HepG2 (cell line): ENCODE measurements around the gene CCNJL. TPM values are rescaled to one million over a fixed set of nuclear protein-coding genes. Genes with fewer than 3 reads are reported as not detected.

Experiments
- ATAC-seq: fragments of 200-7000 bp; cut with Tn5 transposase; 3 replicates; pipeline ENCODE4 v1.9.1; 2020; ENCODE audit warnings: mild to moderate bottlenecking, moderate library complexity
- BruUV-seq: library from RNA; stranded (reverse); fragments of 400-500 nt; replicated peaks from 2 replicates; lab custom pipeline; 2021; lab: Mats Ljungman, UMichigan
- CTCF ChIA-PET: fragments of 300-600 bp; formaldehyde crosslinking; extraction: SDS; loops from one replicate; lab custom pipeline; 2021; ENCODE audit warnings: low total read pairs, inconsistent platforms, low intra/inter-chr PET ratio; lab: Yijun Ruan, JAX
- POLR2A ChIA-PET: fragments of 350-600 bp; sonication (Branson Sonifier 250); formaldehyde crosslinking; loops from one replicate; lab custom pipeline; 2020; ENCODE audit warnings: antibody characterized with exemption, inconsistent platforms; lab: Yijun Ruan, JAX
- DNase-seq: peaks from one replicate; pipeline ENCODE4 v3.0.0-alpha.2; 2015; ENCODE audit warnings: low spot score
- FAIRE-seq: peaks from 3 replicates; lab custom pipeline; 2011; peaks lifted over from hg19 to GRCh38; lab: Jason Lieb, UNC
- H2AFZ ChIP-seq: one replicate; pipeline ENCODE4 v1.6.1; 2011; ENCODE audit warnings: low read length, inconsistent platforms
- H3K27ac ChIP-seq: fragments of 300-600 bp; 3 replicates; pipeline ENCODE4 v1.8.0; 2011; ENCODE audit warnings: mixed run types, mild to moderate bottlenecking, mixed read lengths, low read length, inconsistent platforms; ENCODE audit not compliant: insufficient read depth; ENCODE audit errors: extremely low read length
- H3K27me3 ChIP-seq, 2 experiments: fragments of 200-600 bp in 1 of 2; 2 replicates in 1 of 2; 3 replicates in 1 of 2; pipeline versions ENCODE4 v1.6.0 to v1.8.0; 2011; ENCODE audit warnings: low read length in 2 of 2, mild to moderate bottlenecking in 2 of 2, moderate library complexity in 2 of 2, inconsistent platforms in 1 of 2; ENCODE audit not compliant: insufficient read depth in 2 of 2, control insufficient read depth in 1 of 2
- H3K36me3 ChIP-seq, 2 experiments: fragments of 200-600 bp in 1 of 2; replicated peaks in 1 of 2; 2 replicates in 1 of 2; 3 replicates in 1 of 2; pipeline versions ENCODE4 v1.5.1 to v1.8.0; 2011; ENCODE audit warnings: low read length in 2 of 2, inconsistent platforms in 1 of 2; ENCODE audit not compliant: insufficient read depth in 2 of 2, control insufficient read depth in 1 of 2
- H3K4me1 ChIP-seq: 2 replicates; pipeline ENCODE4 v1.5.1; 2012; ENCODE audit warnings: low read length, inconsistent platforms; ENCODE audit not compliant: insufficient read depth
- H3K4me2 ChIP-seq: 2 replicates; pipeline ENCODE4 v1.6.0; 2011; ENCODE audit warnings: low read depth, low read length, inconsistent platforms
- H3K4me3 ChIP-seq, 3 experiments: fragments of 200-600 bp in 1 of 3; sonication (generic), shearing (Covaris generic) in 1 of 3; replicated peaks in 1 of 3; 2 replicates each; pipeline ENCODE4 v1.5.1; 2011 to 2016; ENCODE audit warnings: low read length in 3 of 3, inconsistent platforms in 2 of 3, low read depth in 2 of 3, mild to moderate bottlenecking in 2 of 3, control low read depth in 1 of 3, mixed read lengths in 1 of 3; ENCODE audit not compliant: insufficient read depth in 1 of 3
- H3K79me2 ChIP-seq: one replicate; pipeline ENCODE4 v1.6.1; 2011; ENCODE audit warnings: low read length, inconsistent platforms; ENCODE audit not compliant: insufficient read depth
- H3K9ac ChIP-seq: 2 replicates; pipeline ENCODE4 v1.6.0; 2011; ENCODE audit warnings: mild to moderate bottlenecking, low read depth, low read length, inconsistent platforms; ENCODE audit not compliant: insufficient read depth
- H3K9me3 ChIP-seq: 2 replicates; pipeline ENCODE4 v1.5.1; 2012; ENCODE audit warnings: mild to moderate bottlenecking, low read length
- H4K20me1 ChIP-seq: 2 replicates; pipeline ENCODE4 v1.6.0; 2011; ENCODE audit warnings: inconsistent platforms, mild to moderate bottlenecking, low read length, moderate library complexity; ENCODE audit not compliant: insufficient read depth
- ATF5 ChIP-seq: sonication (generic); formaldehyde crosslinking; IDR thresholded peaks from 2 replicates; pipeline ENCODE4 v1.4.0; 2020; ENCODE audit warnings: mild to moderate bottlenecking, low read depth, missing genetic modification reagents
- KIAA2018 ChIP-seq: sonication (generic); formaldehyde crosslinking; IDR thresholded peaks from 2 replicates; pipeline ENCODE4 v1.5.0; 2020; ENCODE audit warnings: mild to moderate bottlenecking, missing genetic modification reagents, borderline replicate concordance
- MLXIP ChIP-seq: sonication (generic); formaldehyde crosslinking; IDR thresholded peaks from 2 replicates; pipeline ENCODE4 v1.9.0; 2021; ENCODE audit warnings: missing genetic modification reagents, borderline replicate concordance
- MXD1 ChIP-seq: sonication (generic); formaldehyde crosslinking; IDR thresholded peaks from 2 replicates; pipeline ENCODE4 v1.4.0; 2020; ENCODE audit warnings: mild to moderate bottlenecking, missing genetic modification reagents
- SALL2 ChIP-seq: sonication (generic); formaldehyde crosslinking; IDR thresholded peaks from 2 replicates; pipeline ENCODE4 v1.8.1; 2023; ENCODE audit warnings: mild to moderate bottlenecking, missing genetic modification reagents, inconsistent platforms
- ZKSCAN5 ChIP-seq: sonication (generic); formaldehyde crosslinking; IDR thresholded peaks from 2 replicates; pipeline ENCODE4 v1.5.1; 2020; ENCODE audit warnings: mild to moderate bottlenecking, missing genetic modification reagents
- ZSCAN21 ChIP-seq: sonication (generic); formaldehyde crosslinking; IDR thresholded peaks from 2 replicates; pipeline ENCODE4 v1.8.0; 2022; ENCODE audit warnings: mild to moderate bottlenecking, missing genetic modification reagents, moderate library complexity, borderline replicate concordance
- ZSCAN25 ChIP-seq: sonication (generic); formaldehyde crosslinking; IDR thresholded peaks from 2 replicates; pipeline ENCODE4 v1.8.0; 2022; ENCODE audit warnings: mild to moderate bottlenecking, missing genetic modification reagents
- WGBS: methylation state at CpG from one replicate; pipeline ENCODE4 v1.1.6; 2017; ENCODE audit warnings: low lambda C conversion rate; 5-methylcytosine and 5-hydroxymethylcytosine counted together
- in situ Hi-C: cut with HindIII; loops from 2 replicates; pipeline ENCODE4 v1.10.0; 2017; ENCODE audit warnings: low pct_unique_long_range_greater_than_20kb; ENCODE audit not compliant: extremely low pct_ligation_motif_present
- intact Hi-C: fragments of 100-400 bp; cut with micrococcal nuclease; formaldehyde crosslinking; loops from one replicate; pipeline ENCODE4 v1.10.0; 2022; ENCODE audit not compliant: unreplicated experiment
- polyA plus RNA-seq, 8 experiments: library from polyadenylated mRNA; depleted of rRNA in 3 of 8; stranded (reverse) in 7 of 8; unstranded in 1 of 8; fragments of >200 nt; fragmentation: Illumina TruSeq in 4 of 8; extraction: Trizol in 4 of 8; gene quantifications; 2 replicates each; pipeline versions ENCODE4 v1.2.1 to v1.2.3, GENCODE V29; 2011 to 2016; ENCODE audit warnings: low read depth in 4 of 8, missing spikeins in 1 of 8, mixed read lengths in 1 of 8; ENCODE audit not compliant: insufficient read depth in 1 of 8
- total RNA-seq, 5 experiments: library from RNA; depleted of rRNA; stranded (reverse); fragments of >200 nt; fragmentation: Illumina TruSeq; extraction: Trizol; gene quantifications; 2 replicates each; pipeline ENCODE4 v1.2.3, GENCODE V29; 2016; ENCODE audit warnings: low read depth in 1 of 5

Gene CCNJL
- total and polyA plus RNA-seq, 2 of the 13 experiments (the other 11 are each of a cell fraction or from before 2014, with no cell fraction given), result 1.6 to 4.4 TPM

GRCh38 chr5:160252916-160253315 is 59.4 kb downstream of the CCNJL start (continued):
- TF ChIP-seq ZKSCAN5 (CRISPR knock-in tag) (no peak), ZSCAN21 (CRISPR knock-in tag) (no peak), ZSCAN25 (CRISPR knock-in tag) (no peak)

GRCh38 chr5:160251406-160252155 is 60.8 kb downstream of the CCNJL start:
- ChIA-PET CTCF (no interaction called here), POLR2A (no interaction called here)
- Histone ChIP-seq H3K4me3 (no peak overlapping the region), H2AFZ (no peak overlapping the region), H3K36me3 (peaks cover 0 to 2% of the 10 kb centered on the region in 2 experiments; a peak in 1 of 5 replicates), H4K20me1 (no peaks in the 10 kb centered on the region), H3K79me2 (no peaks in the 10 kb centered on the region), H3K4me2 (no peak overlapping the region), H3K9ac (no peak overlapping the region), H3K27me3 (no peaks in the 10 kb centered on the region), H3K27ac (no peak overlapping the region), H3K4me1 (no peaks in the 10 kb centered on the region), H3K9me3 (no peaks in the 10 kb centered on the region)
- intact Hi-C loops, result no loop called here
- ATAC-seq, result no peak
- no TSS peak for BruUV-seq
- DNase-seq, result no peak
- 73% methylated on average over 14 of the region's 14 CpGs for WGBS
- in situ Hi-C loops, result no loop called here
- FAIRE-seq, result no peak
- TF ChIP-seq KIAA2018 (CRISPR knock-in tag) (no peak), MLXIP (CRISPR knock-in tag) (no peak), SALL2 (CRISPR knock-in tag) (no peak), ATF5 (CRISPR knock-in tag) (no peak), MXD1 (CRISPR knock-in tag) (no peak)
